D721Med (cell line): Measurements from ENCODE around the gene KRT9.
"Not testable (repeated sequence)": the region's sequence is repeated elsewhere in the genome, so short reads cannot be mapped to it uniquely, and the experiment has no call there.

Experiments
- DNase-seq: peaks from one replicate; pipeline ENCODE4 v3.0.0; 2011; ENCODE audit warnings: low spot score; ENCODE audit not compliant: insufficient read length
- FAIRE-seq: peaks from 2 replicates; lab custom pipeline; 2011; peaks lifted over from hg19 to GRCh38; lab: Jason Lieb, UNC
- TF ChIP-seq, protein P1 (sequence below): IDR thresholded peaks from 2 replicates; pipeline ENCODE4 v1.5.1; 2012; ENCODE audit warnings: mild to moderate bottlenecking, control low read depth; ENCODE audit not compliant: insufficient read depth; ENCODE audit errors: missing control alignments

The KRT9 gene

DNA sequence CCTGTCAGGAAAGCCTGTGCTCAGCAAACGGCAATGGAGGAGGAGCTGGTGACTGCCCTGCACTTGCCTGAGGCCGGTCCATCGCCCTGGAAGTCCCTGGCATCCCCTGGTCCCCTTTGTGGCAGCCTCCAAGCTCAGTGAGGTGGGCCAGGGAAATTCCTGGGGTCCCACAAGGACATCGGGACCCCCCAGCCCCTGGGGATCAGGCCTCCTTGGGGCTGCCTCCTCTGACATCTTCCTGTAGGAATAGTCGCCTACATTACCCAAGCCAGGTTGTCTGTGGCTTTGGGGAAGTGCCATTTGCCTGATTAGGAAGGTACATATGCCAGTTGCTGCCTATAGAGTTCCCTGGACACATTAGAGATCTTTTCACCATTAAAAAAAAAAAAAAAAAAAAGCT is 7.1 kb upstream of the KRT9 start:
- DNase-seq: no peak
- TF ChIP-seq, protein P1, sequence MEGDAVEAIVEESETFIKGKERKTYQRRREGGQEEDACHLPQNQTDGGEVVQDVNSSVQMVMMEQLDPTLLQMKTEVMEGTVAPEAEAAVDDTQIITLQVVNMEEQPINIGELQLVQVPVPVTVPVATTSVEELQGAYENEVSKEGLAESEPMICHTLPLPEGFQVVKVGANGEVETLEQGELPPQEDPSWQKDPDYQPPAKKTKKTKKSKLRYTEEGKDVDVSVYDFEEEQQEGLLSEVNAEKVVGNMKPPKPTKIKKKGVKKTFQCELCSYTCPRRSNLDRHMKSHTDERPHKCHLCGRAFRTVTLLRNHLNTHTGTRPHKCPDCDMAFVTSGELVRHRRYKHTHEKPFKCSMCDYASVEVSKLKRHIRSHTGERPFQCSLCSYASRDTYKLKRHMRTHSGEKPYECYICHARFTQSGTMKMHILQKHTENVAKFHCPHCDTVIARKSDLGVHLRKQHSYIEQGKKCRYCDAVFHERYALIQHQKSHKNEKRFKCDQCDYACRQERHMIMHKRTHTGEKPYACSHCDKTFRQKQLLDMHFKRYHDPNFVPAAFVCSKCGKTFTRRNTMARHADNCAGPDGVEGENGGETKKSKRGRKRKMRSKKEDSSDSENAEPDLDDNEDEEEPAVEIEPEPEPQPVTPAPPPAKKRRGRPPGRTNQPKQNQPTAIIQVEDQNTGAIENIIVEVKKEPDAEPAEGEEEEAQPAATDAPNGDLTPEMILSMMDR: no peak
- no peak for FAIRE-seq

DNA sequence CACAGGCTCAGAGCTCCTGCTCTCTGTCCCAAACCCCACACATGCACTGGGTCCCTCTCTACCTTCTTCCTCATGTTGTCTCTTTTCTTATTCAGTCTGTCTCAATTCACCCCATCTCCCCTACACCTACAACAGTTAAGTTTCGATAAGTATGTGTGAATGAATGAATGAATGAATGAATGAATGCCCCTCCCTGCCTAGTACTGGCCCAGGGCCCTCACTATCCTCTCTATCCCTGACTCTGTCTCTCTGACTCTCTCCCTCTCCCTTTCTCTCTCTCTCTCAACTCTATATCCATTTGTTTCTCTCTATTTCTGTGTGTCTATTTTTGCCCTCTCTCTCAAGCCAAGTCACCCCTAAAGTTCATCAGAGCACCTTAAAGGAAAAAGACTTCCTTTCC is 6.7 kb upstream of the KRT9 start:
- FAIRE-seq (no peak), DNase-seq (no peak)
- TF ChIP-seq, protein P1: no peak

DNA sequence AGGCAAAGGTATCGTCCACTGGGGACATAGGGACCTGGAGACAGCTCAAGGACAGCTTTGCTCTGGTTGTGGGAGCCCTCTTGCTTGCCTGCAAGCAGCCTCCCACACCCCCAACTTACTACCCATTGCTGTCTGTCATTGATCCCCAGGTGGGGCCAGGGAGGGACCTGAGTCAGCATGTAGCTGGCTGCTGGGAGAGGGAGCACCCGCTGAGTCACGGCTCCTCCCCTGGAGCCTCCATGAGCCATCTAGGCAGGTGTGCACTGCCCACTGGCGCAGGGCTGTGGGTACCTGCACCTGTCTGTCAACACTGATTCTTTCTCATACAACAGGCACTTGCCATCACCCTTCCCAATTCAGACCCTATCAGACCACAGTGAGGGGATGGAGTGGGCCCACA is 4.9 kb upstream of the KRT9 start:
- DNase-seq, FAIRE-seq: not testable (repeated sequence)

DNA sequence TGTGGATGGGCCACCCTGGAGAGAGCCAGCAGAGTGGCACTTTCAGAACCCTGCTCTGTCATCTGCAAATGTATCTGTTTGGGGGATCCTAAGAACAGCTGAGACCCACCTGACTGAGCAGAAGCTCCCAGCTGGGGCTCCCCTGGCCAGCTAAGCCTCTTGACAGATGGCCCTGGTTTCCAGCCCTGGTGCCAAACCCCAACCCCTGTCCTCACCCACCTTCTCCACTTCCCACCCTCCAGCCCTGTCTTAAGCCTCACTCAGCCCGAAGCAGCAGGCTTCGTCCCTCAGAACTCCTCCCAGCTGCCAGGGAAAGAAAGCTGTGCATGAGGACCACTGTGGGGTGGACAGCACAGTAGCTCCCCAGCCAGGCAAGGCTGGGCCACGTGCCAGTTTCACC is 3.5 kb upstream of the KRT9 start:
- TF ChIP-seq, protein P1: no peak
- no peak for DNase-seq
- no peak for FAIRE-seq

DNA sequence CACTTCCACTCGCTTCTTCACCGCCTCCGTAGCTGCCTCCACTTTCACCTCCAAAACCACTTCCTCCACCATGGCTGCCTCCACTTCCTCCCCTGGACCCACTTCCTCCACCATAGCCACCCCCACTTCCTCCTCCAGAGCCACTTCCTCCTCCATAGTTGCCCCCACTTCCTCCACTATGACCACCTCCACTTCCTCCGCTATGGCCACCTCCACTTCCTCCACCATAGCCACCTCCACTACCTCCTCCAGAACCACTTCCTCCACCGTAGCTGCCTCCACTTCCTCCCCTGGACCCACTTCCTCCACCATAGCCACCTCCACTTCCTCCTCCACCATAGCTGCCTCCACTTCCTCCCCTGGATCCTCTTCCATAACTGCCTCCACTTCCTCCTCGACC is 4.5 kb downstream of the KRT9 start:
- FAIRE-seq: no peak
- TF ChIP-seq, protein P1: no peak
- DNase-seq: no peak

DNA sequence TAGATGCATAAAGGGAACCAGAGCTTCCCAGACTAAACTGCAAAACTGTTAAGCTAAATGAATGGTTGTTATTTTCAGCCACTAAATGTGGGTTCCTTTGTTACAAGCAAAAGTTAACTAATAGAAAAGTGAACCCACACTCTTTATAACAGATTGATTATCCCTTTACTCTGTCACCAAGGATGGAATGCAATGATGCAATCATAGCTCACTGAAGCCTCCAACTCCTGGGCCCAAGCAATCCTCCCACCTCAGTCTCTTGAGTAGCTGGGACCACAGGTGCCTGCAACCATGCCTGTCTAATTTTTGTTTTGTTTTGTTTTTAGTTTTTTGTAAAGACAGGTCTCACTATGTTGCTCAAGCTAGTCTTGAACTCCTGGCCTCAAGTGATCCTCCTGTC is 6.5 kb downstream of the KRT9 start:
- TF ChIP-seq, protein P1: no peak
- DNase-seq (no peak), FAIRE-seq (no peak)

DNA sequence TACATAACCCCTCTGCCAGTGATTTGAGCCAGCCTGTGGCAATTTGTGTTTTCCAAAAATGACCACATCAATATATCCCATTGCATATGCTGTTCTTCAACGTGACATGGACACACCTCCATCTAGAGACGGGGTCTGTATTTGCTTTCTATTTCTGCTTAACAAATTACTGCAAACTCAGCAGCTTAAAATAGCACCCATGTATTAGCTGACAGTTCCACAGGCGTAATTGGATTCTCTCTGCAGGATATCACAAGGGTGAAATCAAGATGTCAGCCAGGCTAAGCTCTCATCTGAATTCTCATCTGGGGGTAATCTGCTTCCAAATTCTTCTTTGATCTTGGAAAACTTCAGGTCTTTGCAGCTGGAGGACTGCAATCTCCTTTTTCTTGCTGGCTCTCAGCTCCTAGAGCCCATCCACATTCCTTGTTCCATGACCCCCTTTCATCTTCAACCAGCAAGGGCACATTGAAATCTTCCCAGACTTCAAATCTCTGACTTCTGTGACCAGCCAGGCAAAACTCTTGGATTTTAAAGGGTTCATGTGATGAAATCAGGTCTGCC is 8.2 kb downstream of the KRT9 start:
- DNase-seq: no peak
- FAIRE-seq: no peak
- TF ChIP-seq, protein P1: no peak

DNA sequence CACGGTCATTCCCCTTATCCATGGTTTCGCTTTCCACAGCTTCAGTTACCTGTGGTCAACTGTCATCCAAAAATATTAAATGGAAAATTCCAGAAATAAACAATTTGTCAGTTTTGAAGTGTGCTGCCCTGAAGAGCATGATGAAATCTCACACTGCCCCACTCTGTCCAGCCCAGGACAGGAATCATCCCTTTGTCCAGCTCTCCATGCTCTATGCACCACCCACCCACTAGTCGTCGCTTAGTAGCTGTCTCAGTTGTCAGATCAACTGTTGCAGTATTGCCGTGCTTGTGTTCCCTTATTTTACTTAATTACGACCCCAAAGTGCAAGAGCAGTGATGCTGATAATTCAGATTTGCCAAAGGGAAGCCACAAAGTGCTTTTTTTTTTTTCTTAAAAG is 10.3 kb downstream of the KRT9 start:
- TF ChIP-seq, protein P1: no peak
- FAIRE-seq: no peak
- DNase-seq: no peak
